Right renal pelvis (tissue), 4 donors: ENCODE results near the gene MTMR4. TPM values are rescaled to one million over a fixed set of nuclear protein-coding genes. Genes with fewer than 3 reads are reported as not detected.
A peak's percentile ranks its signal among the peaks of the same experiment; 100 is the strongest.
"Not testable (repeated sequence)": the region's sequence is repeated elsewhere in the genome, so short reads cannot be mapped to it uniquely, and the experiment has no call there.

Experiments
- DNase-seq, 4 donors: peaks; one replicate each; pipeline ENCODE4 v3.0.0-alpha.2; 2013; ENCODE audit warnings: low read depth in 4 of 4, low spot score in 3 of 4, missing footprints in 1 of 4
- polyA plus RNA-seq, 4 donors: library from polyadenylated mRNA; unstranded; fragments of 120-200 nt; gene quantifications; one replicate each; pipeline ENCODE4 v1.2.1, GENCODE V29; 2013; ENCODE audit not compliant: insufficient read length in 4 of 4

The MTMR4 gene
- polyA plus RNA-seq: 10 to 100 TPM; 44.5 to 53.0 (median 45.1) TPM

DNA sequence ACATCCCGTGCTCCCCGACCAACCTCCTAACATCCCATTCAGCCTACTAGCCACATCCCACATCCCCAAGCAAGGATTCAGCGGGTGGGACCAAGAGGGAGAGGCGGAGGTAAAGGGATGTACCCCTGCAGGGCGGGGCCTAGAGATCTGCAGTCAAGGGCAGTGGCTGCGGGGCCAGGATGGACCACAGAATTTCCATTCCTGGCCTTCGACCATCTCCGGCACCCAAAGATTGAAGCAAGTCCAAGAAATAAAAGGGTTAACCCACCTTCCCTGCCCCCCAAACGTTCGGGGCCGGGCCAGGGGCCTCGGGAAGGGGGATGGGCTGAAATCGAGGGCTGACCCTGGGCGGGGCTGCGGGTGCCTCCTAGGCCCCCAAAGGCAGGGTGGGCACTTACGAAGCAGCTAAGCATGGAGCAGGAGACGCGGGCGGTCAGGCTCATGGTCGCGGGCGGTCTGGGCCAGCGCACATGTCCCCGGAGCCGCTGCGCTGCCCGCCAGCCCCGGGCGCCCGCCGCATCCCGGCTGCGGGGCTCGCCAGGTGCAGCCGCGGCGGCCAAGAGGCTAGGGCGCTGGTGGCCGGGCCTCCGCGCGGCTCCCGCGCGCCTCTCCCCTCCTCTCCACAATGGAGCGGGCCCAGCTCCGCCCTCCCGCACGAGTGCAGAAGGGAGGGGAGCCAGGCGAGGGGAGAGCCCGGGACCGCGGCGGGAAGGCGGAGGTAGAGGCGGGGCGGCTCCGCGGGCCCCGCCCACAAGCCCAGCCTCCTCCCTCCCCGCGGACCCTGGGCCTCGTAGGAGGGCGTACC is at the start of gene MTMR4:
TSS of gene MTMR4 (minus strand) at position 674 of the 805 bp plus-strand sequence. CDS start at position 443, 231 bp downstream.
- peak; percentile 62 to 73 (median 72) for DNase-seq

GRCh38 chr17:58560511-58560910 is 46.1 kb upstream of the MTMR4 start:
- DNase-seq: no peak

DNA sequence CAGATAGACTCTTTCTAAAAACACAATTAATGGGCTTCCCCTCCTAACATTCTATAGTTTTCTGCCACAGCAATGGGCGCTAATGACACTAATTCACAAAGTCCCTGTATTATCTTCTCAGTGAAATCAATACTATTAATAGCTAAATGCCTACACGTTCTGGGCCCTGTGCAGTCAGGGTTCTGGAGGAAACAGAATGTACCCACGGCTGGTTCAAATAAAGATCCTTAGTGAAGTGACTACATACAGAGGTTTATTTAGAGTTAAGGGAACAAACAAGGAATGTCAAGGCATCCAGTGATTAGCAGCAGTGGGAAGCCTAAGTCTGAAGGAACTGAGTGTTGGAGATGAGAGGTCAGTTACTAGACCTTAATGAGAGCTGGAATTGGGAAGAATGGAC is 43.5 kb upstream of the MTMR4 start:
- no peak for DNase-seq

DNA sequence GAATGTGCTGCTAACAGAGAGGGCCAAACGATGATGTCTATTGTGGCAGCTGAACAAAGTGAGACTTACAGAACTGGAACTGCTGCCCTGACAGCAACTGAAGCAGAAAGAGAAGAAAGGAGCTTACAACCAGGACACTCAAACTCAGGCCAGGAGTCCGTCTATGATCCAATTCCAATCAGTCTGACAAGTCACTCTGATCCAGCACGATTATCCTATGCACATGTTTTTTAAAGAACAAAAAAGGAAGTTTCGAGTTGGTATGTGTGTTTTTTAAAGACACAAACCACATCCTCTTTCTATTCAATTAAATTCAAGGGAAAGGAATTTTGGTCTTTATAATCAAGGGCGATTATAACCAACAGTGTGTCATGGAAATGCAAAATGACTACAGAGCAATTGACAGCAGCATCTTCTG is 42.4 kb upstream of the MTMR4 start:
- DNase-seq: no peak

DNA sequence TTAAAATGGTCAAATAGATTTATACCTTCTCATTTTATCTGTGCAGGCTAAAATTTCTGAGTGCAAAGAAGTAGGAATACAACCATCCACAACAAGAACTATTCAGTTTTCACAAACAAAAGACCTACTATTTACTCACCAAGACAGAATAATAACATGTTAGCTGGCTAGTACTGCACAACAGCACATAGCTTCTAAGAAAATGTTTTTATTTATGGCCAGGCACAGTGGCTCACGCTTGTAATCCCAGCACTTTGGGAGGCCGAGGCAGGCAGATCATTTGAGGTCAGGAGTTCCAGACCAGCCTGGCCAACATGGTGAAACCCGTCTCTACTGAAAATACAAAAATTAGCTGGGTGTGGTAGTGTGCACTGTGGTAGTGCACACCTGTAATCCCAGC is 40.7 kb upstream of the MTMR4 start:
- not testable (repeated sequence) for DNase-seq

DNA sequence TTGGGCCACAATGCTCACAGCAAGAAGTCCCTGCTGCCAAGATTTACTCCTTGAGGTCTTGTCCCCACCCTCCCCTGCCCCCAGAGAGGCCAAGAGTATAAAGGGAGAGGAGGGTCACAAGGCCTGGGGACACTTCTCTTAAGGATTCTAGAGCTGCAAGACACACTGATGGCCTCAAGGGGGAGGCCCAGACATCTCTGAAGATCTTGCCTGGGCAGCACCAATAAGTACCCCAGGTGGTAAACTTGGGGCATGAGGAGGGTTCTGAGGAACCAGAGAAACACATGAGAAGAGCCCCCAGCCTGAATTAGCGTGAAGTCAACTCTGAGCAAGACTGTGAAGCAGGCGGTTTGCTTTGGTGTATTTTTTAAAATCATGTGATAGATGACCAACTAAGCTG is 26.8 kb upstream of the MTMR4 start:
- no peak for DNase-seq

DNA sequence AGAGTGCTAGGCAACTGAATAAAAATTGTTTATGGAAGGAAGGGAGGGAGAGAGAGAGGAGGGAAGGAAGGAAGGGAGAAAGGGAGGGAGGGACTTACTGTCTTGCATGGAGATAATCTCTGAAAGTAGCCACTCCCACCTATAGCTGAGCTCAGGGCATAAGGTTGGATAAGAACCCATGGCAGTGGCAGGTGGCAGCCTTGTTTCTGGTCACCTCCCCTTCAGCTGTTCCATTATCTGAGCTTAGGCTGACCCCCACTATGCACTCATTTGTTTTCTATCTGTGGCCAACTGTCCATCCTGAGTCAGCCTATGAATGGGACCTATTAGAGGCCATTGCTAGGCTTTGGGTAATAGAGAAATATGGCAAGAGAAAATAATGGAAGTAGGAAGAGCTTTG is 25.3 kb upstream of the MTMR4 start:
- no peak for DNase-seq

DNA sequence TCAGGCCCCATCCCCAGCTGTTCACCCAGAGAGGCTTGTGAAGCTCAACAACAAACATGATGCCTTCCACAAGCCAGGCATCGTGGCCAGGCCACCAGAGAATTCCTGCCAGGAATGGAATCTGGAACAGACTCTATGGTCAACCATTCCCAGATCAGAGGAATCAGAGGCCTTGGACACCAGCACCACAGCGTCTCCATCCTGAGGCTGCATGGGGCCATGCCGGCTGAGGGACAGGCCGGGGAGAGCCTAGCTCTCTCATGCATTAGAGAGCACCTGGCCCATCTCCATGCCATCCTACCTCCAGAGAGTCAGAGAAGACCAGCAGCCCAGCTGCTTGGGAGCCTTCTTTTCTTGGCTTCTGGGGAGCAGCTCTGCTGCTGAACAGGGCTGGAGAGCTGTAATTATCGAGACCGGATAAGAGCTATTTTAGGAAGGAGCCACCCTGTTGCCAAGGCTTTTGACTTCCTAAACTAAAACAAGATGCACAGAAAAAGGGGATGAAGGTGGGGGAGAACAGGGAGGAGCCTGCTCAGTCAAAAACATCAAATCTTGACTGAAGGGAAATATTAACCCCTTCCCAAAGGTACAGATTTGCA is 24.5 kb upstream of the MTMR4 start:
- no peak for DNase-seq

DNA sequence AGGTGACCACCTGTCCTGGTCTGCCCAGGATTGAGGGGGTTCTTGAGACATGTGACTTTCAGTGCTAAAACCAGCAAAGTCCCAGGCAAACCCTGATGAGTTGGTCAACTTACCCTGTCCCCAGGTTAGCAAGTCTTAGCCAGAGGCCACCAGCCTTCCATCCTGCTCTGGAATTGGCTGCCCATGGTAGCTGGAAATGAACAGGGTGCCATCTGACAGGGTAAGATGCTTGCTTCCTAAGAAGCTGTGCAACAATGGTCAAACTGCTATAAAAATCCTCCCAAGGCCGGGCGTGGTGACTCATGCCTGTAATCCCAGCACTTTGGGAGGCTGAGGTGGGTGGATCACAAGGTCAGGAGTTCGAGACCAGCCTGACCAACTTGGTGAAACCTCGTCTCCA is 22.8 kb upstream of the MTMR4 start:
- DNase-seq: no peak

GRCh38 chr17:58536542-58536941 is 22.1 kb upstream of the MTMR4 start:
- no peak for DNase-seq

GRCh38 chr17:58535431-58535830 is 21.0 kb upstream of the MTMR4 start:
- no peak for DNase-seq

- no peak for DNase-seq
Measured at GRCh38 chr17:58534901-58535421, 20.5 kb upstream of the MTMR4 start.

GRCh38 chr17:58534331-58534730 is 19.9 kb upstream of the MTMR4 start:
- DNase-seq: no peak

DNA sequence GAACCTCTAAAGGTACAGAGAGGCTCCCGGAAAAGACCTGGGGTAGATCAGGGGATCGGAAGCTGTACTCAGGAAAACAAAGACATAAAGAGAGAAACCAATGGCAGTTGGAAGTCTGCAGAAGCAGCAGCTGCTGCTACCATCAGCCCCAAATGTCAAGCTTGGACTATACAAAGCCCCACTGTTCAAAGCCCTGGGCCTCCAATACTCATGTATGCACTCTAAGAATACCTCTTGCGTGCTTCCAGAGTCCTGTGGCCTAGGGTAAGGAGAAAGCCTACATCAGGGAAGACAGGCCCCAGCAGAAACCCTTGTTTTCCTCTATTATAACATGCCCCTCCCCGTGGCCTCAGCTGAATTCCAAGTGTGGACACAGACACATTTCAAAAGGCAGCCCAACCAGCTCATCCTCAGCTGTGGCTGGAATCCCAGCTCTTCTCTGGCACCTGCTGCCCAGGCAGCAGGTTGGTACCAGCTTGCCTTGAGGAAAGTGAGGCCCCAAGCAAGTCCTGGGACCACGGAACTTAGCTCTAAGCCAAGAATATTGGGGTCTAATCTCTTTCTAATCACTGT is 19.3 kb upstream of the MTMR4 start:
- DNase-seq: no peak

DNA sequence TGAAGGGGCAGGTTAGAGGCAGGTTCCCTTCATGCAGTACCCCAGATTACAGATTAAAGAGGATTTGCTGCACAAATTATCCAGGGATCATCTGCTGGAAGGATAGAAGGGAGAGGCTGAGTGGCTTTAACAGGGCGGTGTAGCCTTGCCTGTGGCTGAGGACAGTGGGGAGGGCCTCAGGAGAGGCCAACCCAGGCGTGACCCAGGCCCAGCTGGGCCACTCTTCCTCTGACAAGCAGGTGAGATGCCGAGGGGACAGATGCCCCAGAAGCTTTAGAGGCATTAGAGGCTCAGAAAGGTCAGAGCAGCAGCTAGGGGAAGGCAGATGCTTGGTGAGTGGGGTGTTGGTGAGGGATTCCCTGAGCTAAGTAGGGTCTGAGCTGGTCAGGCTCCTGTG is 18.1 kb upstream of the MTMR4 start:
- no peak for DNase-seq

DNA sequence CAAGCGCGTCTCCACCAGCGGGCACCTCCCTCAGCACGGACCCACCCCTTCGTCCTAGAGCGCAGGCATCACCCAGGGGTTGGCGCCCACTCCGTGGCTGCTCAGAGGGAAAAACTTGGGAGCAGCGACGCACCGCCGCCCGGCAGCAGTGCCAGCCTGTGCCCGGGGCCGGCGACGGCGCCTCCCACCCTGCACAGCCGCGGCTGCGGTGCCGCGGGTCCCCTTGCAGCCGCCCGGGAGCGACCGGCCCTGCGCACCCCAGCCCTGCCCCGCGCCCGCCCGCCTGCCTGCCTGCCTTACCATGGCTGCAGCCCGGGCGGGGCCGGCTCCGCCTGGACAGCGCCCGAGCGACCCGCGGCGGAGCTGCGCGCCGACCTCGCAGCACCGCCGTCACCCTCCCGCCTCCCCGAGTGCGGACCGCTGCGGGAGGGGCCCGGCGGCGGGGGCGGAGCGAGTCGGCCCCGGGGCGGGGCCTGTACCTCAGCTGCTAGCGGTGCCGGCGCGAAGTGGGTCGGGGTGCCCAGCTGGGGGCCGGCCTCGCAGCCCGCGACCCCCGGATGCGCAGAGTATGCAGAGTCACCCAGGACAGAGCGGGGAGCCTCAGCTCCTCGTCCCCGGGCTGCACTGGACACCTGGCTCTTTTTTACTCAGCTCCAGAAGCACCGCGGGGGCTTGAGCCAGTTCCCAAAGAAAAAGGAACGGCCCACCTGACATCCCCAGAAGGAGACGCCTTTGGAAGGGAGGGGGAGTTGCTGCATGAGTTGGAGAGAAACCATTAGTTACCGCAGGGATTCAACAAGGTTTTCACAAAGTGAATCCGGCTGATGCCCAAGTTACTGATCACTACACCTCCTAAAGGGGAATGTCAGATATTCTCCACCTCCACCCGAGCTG is 17.5 kb upstream of the MTMR4 start:
- no peak for DNase-seq

DNA sequence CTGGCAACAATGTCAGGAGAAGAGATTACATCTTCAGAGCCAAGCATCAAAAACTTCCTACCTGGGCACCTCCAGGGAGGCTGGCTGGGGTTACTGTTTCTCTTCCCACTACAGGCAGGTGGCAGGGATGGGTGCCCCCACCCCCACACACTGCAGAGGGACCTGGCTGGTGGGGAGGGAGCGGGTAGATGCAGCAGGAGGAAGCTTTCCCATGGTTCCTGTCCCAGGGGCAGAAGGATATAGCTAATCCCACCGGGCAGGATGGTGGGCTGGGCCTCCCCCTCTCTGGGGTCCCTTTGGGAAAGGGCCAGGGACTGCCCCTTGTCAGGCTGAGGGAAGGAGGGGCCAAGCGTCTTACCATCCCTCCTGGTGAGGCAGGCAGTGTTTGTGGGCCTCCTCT is 16.7 kb upstream of the MTMR4 start:
- DNase-seq: no peak

DNA sequence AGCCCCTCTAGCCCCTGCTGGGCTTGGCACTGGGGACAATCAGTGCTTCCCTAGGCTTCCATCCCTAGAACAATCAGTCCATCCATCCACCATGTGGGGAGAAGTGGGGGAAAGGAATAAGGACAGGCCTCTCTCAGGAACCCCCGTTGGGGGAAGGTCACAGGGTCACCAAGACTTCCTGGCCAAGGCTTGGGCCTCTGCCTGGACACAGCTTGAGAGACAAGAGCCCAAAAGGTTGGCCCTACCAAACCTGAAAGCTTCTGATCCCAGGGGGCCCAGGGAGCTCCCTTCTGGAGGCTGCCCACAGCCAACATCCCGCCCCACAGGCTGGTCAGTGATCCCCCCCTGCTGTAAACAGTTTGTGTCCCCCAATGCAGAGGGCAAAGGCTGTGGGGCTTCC is 16.2 kb upstream of the MTMR4 start:
- no peak for DNase-seq

DNA sequence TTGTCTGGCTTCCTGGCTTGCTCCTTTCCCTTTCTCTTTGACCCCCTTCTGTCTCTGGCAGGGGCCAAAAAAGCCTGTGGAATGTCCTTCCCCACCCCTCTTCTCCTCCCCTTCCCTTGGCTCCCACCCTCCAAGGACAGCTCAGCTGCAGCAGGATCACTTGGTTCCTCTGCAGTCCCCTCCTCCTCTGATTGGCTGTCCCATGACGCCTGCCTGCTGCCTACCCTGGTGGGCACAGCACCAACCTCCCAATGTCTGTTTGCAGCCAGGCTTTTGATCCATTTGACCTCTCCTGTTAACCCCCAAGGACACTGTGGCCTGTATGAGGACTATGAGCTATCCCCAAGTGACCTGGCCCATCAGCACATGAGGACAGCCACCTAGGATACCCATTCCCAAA is 14.8 kb upstream of the MTMR4 start:
- DNase-seq: no peak

DNA sequence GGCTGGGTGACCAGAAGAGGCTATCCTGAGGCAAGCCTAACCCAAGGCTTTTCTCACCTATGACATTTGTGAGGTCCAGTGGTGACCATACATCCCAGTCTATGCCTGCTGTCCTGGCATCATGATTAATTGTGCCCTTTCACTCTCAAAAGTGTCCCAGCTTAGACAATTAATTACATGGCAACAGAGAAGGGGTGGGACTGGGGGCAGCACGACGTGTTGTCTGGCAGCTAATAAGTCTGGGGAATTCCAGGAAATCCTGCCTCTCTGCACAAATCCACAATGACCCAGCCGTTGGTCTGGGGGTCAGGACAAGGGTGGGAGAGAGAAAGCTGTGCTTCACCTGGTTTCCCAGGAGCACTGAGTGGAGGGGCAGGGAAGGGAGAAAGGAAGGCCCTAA is 14.0 kb upstream of the MTMR4 start:
- no peak for DNase-seq

GRCh38 chr17:58527949-58528348 is 13.5 kb upstream of the MTMR4 start:
- no peak for DNase-seq
